HepG2 (cell line): Measurements from ENCODE around the gene KDM2B. TPM values are rescaled to one million over a fixed set of nuclear protein-coding genes. Genes with fewer than 3 reads are reported as not detected.
A peak's percentile ranks its signal among the peaks of the same experiment; 100 is the strongest.

Source experiments
- ARID4A ChIP-seq: sonication (generic); formaldehyde crosslinking; IDR thresholded peaks from 2 replicates; pipeline ENCODE4 v1.5.0; 2020; ENCODE audit warnings: mild to moderate bottlenecking, missing genetic modification reagents, borderline replicate concordance
- CSRNP2 ChIP-seq: sonication (generic); formaldehyde crosslinking; conservative IDR thresholded peaks from 2 replicates; pipeline ENCODE4 v1.8.0; 2022; ENCODE audit warnings: low read depth, missing genetic modification reagents
- DNMT3B ChIP-seq: conservative IDR thresholded peaks from 2 replicates; pipeline ENCODE4 v1.6.1; 2016; ENCODE audit warnings: missing biosample characterization, control low read depth
- FIP1L1 ChIP-seq: fragments of 200-400 bp; formaldehyde crosslinking; IDR thresholded peaks from 2 replicates; pipeline ENCODE4 v1.6.1; 2018; ENCODE audit warnings: low read depth, mild to moderate bottlenecking, low read length, moderate library complexity, borderline replicate concordance; ENCODE audit not compliant: insufficient read depth
- FOXK2 ChIP-seq: fragments of 450-650 bp; IDR thresholded peaks from 2 replicates; pipeline ENCODE4 v1.6.1; 2016
- GFI1 ChIP-seq: sonication (generic); formaldehyde crosslinking; IDR thresholded peaks from 2 replicates; pipeline ENCODE4 v1.5.0; 2020; ENCODE audit warnings: missing genetic modification reagents, mild to moderate bottlenecking, borderline replicate concordance
- MTERF4 ChIP-seq: sonication (generic); formaldehyde crosslinking; IDR thresholded peaks from 2 replicates; pipeline ENCODE4 v1.8.0; 2023; ENCODE audit warnings: mild to moderate bottlenecking, missing genetic modification reagents
- NFAT5 ChIP-seq: sonication (generic); formaldehyde crosslinking; IDR thresholded peaks from 2 replicates; pipeline ENCODE4 v1.4.0; 2020; ENCODE audit warnings: missing genetic modification reagents
- RFX5 ChIP-seq: IDR thresholded peaks from 2 replicates; pipeline ENCODE4 v1.6.1; 2011; ENCODE audit warnings: low read depth, low read length, improper control_type of control experiment
- THAP8 ChIP-seq: sonication (generic); formaldehyde crosslinking; IDR thresholded peaks from 2 replicates; pipeline ENCODE4 v1.5.1; 2020; ENCODE audit warnings: missing genetic modification reagents, mild to moderate bottlenecking, borderline replicate concordance
- ZBTB34 ChIP-seq: sonication (generic); formaldehyde crosslinking; IDR thresholded peaks from 2 replicates; pipeline ENCODE4 v1.8.0; 2022; ENCODE audit warnings: mild to moderate bottlenecking, missing genetic modification reagents
- ZC3H13 ChIP-seq: sonication (generic); formaldehyde crosslinking; IDR thresholded peaks from 2 replicates; pipeline ENCODE4 v1.8.1; 2023; ENCODE audit warnings: mild to moderate bottlenecking, missing genetic modification reagents, moderate library complexity
- ZFP36L1 ChIP-seq: sonication (generic); formaldehyde crosslinking; IDR thresholded peaks from 2 replicates; pipeline ENCODE4 v1.8.0; 2022; ENCODE audit warnings: mild to moderate bottlenecking, missing genetic modification reagents, moderate library complexity
- ZNF331 ChIP-seq: sonication (generic); formaldehyde crosslinking; IDR thresholded peaks from 2 replicates; pipeline ENCODE4 v1.4.0; 2020; ENCODE audit warnings: missing genetic modification reagents
- polyA plus RNA-seq, 8 experiments: library from polyadenylated mRNA; depleted of rRNA in 3 of 8; stranded (reverse) in 7 of 8; unstranded in 1 of 8; fragments of >200 nt; fragmentation: Illumina TruSeq in 4 of 8; extraction: Trizol in 4 of 8; gene quantifications; 2 replicates each; pipeline versions ENCODE4 v1.2.1 to v1.2.3, GENCODE V29; 2011 to 2016; ENCODE audit warnings: low read depth in 4 of 8, missing spikeins in 1 of 8, mixed read lengths in 1 of 8; ENCODE audit not compliant: insufficient read depth in 1 of 8
- total RNA-seq, 5 experiments: library from RNA; depleted of rRNA; stranded (reverse); fragments of >200 nt; fragmentation: Illumina TruSeq; extraction: Trizol; gene quantifications; 2 replicates each; pipeline ENCODE4 v1.2.3, GENCODE V29; 2016; ENCODE audit warnings: low read depth in 1 of 5

The KDM2B gene
- total and polyA plus RNA-seq, 2 of the 13 experiments (the other 11 are each of a cell fraction or from before 2014, with no cell fraction given) = 17.5 to 26.1 TPM

- TF ChIP-seq NFAT5 (CRISPR knock-in tag) (no peak), ZNF331 (CRISPR knock-in tag) (peak; percentile 73; the same call in 1 of the 2 replicates), ZBTB34 (CRISPR knock-in tag) (peak; percentile 67; the same call in 1 of the 2 replicates), FIP1L1 (no peak), GFI1 (CRISPR knock-in tag) (no peak; the same call in 1 of the 2 replicates), ARID4A (CRISPR knock-in tag) (peak; percentile 32; the same call in 1 of the 2 replicates), CSRNP2 (CRISPR knock-in tag) (no peak), MTERF4 (CRISPR knock-in tag) (no peak), THAP8 (CRISPR knock-in tag) (no peak), ZFP36L1 (peak; percentile 79; the same call in 1 of the 2 replicates), RFX5 (no peak), ZC3H13 (CRISPR knock-in tag) (no peak), DNMT3B (CRISPR knock-in tag) (no peak), FOXK2 (peak; percentile 81)
Measured at GRCh38 chr12:121550974-121551634, 29.7 kb downstream of the KDM2B start (continued).
